HepG2 (cell line): ENCODE results near the gene SYNDIG1. TPM values are rescaled to one million over a fixed set of nuclear protein-coding genes. Genes with fewer than 3 reads are reported as not detected.

Source experiments
- ATAC-seq: fragments of 200-7000 bp; cut with Tn5 transposase; 3 replicates; pipeline ENCODE4 v1.9.1; 2020; ENCODE audit warnings: mild to moderate bottlenecking, moderate library complexity
- BruUV-seq: library from RNA; stranded (reverse); fragments of 400-500 nt; replicated peaks from 2 replicates; lab custom pipeline; 2021; lab: Mats Ljungman, UMichigan
- CTCF ChIA-PET: fragments of 300-600 bp; formaldehyde crosslinking; extraction: SDS; loops from one replicate; lab custom pipeline; 2021; ENCODE audit warnings: low total read pairs, inconsistent platforms, low intra/inter-chr PET ratio; lab: Yijun Ruan, JAX
- POLR2A ChIA-PET: fragments of 350-600 bp; sonication (Branson Sonifier 250); formaldehyde crosslinking; loops from one replicate; lab custom pipeline; 2020; ENCODE audit warnings: antibody characterized with exemption, inconsistent platforms; lab: Yijun Ruan, JAX
- DNase-seq: peaks from one replicate; pipeline ENCODE4 v3.0.0-alpha.2; 2015; ENCODE audit warnings: low spot score
- FAIRE-seq: peaks from 3 replicates; lab custom pipeline; 2011; peaks lifted over from hg19 to GRCh38; lab: Jason Lieb, UNC
- H2AFZ ChIP-seq: one replicate; pipeline ENCODE4 v1.6.1; 2011; ENCODE audit warnings: low read length, inconsistent platforms
- H3K27ac ChIP-seq: fragments of 300-600 bp; 3 replicates; pipeline ENCODE4 v1.8.0; 2011; ENCODE audit warnings: mixed run types, mild to moderate bottlenecking, mixed read lengths, low read length, inconsistent platforms; ENCODE audit not compliant: insufficient read depth; ENCODE audit errors: extremely low read length
- H3K27me3 ChIP-seq, 2 experiments: fragments of 200-600 bp in 1 of 2; 2 replicates in 1 of 2; 3 replicates in 1 of 2; pipeline versions ENCODE4 v1.6.0 to v1.8.0; 2011; ENCODE audit warnings: low read length in 2 of 2, mild to moderate bottlenecking in 2 of 2, moderate library complexity in 2 of 2, inconsistent platforms in 1 of 2; ENCODE audit not compliant: insufficient read depth in 2 of 2, control insufficient read depth in 1 of 2
- H3K36me3 ChIP-seq, 2 experiments: fragments of 200-600 bp in 1 of 2; replicated peaks in 1 of 2; 2 replicates in 1 of 2; 3 replicates in 1 of 2; pipeline versions ENCODE4 v1.5.1 to v1.8.0; 2011; ENCODE audit warnings: low read length in 2 of 2, inconsistent platforms in 1 of 2; ENCODE audit not compliant: insufficient read depth in 2 of 2, control insufficient read depth in 1 of 2
- H3K4me1 ChIP-seq: 2 replicates; pipeline ENCODE4 v1.5.1; 2012; ENCODE audit warnings: low read length, inconsistent platforms; ENCODE audit not compliant: insufficient read depth
- H3K4me2 ChIP-seq: 2 replicates; pipeline ENCODE4 v1.6.0; 2011; ENCODE audit warnings: low read depth, low read length, inconsistent platforms
- H3K4me3 ChIP-seq, 3 experiments: fragments of 200-600 bp in 1 of 3; sonication (generic), shearing (Covaris generic) in 1 of 3; replicated peaks in 1 of 3; 2 replicates each; pipeline ENCODE4 v1.5.1; 2011 to 2016; ENCODE audit warnings: low read length in 3 of 3, inconsistent platforms in 2 of 3, low read depth in 2 of 3, mild to moderate bottlenecking in 2 of 3, control low read depth in 1 of 3, mixed read lengths in 1 of 3; ENCODE audit not compliant: insufficient read depth in 1 of 3
- H3K79me2 ChIP-seq: one replicate; pipeline ENCODE4 v1.6.1; 2011; ENCODE audit warnings: low read length, inconsistent platforms; ENCODE audit not compliant: insufficient read depth
- H3K9ac ChIP-seq: 2 replicates; pipeline ENCODE4 v1.6.0; 2011; ENCODE audit warnings: mild to moderate bottlenecking, low read depth, low read length, inconsistent platforms; ENCODE audit not compliant: insufficient read depth
- H3K9me3 ChIP-seq: 2 replicates; pipeline ENCODE4 v1.5.1; 2012; ENCODE audit warnings: mild to moderate bottlenecking, low read length
- H4K20me1 ChIP-seq: 2 replicates; pipeline ENCODE4 v1.6.0; 2011; ENCODE audit warnings: inconsistent platforms, mild to moderate bottlenecking, low read length, moderate library complexity; ENCODE audit not compliant: insufficient read depth
- EZH2 ChIP-seq: conservative IDR thresholded peaks from 2 replicates; pipeline ENCODE4 v1.6.1; 2012; ENCODE audit warnings: mild to moderate bottlenecking, low read depth, low read length, moderate library complexity
- FOXK2 ChIP-seq: fragments of 450-650 bp; IDR thresholded peaks from 2 replicates; pipeline ENCODE4 v1.6.1; 2016
- GABPA ChIP-seq, 2 experiments: IDR thresholded peaks; 2 replicates each; pipeline ENCODE4 v1.6.1; 2011 to 2016; ENCODE audit warnings: low read depth in 2 of 2, low read length in 1 of 2, missing biosample characterization in 1 of 2, missing genetic modification characterization in 1 of 2
- MTF1 ChIP-seq: sonication (generic); formaldehyde crosslinking; IDR thresholded peaks from 2 replicates; pipeline ENCODE4 v1.5.0; 2020; ENCODE audit warnings: missing genetic modification reagents
- ZNF101 ChIP-seq: sonication (generic); formaldehyde crosslinking; IDR thresholded peaks from 2 replicates; pipeline ENCODE4 v1.4.0; 2020; ENCODE audit warnings: mild to moderate bottlenecking, low read depth, missing genetic modification reagents, borderline replicate concordance
- ZNF136 ChIP-seq: sonication (generic); formaldehyde crosslinking; IDR thresholded peaks from 2 replicates; pipeline ENCODE4 v1.8.1; 2022; ENCODE audit warnings: low read depth, mild to moderate bottlenecking, moderate library complexity, missing genetic modification reagents
- WGBS: methylation state at CpG from one replicate; pipeline ENCODE4 v1.1.6; 2017; ENCODE audit warnings: low lambda C conversion rate; 5-methylcytosine and 5-hydroxymethylcytosine counted together
- in situ Hi-C: cut with HindIII; loops from 2 replicates; pipeline ENCODE4 v1.10.0; 2017; ENCODE audit warnings: low pct_unique_long_range_greater_than_20kb; ENCODE audit not compliant: extremely low pct_ligation_motif_present
- intact Hi-C: fragments of 100-400 bp; cut with micrococcal nuclease; formaldehyde crosslinking; loops from one replicate; pipeline ENCODE4 v1.10.0; 2022; ENCODE audit not compliant: unreplicated experiment
- polyA plus RNA-seq, 8 experiments: library from polyadenylated mRNA; depleted of rRNA in 3 of 8; stranded (reverse) in 7 of 8; unstranded in 1 of 8; fragments of >200 nt; fragmentation: Illumina TruSeq in 4 of 8; extraction: Trizol in 4 of 8; gene quantifications; 2 replicates each; pipeline versions ENCODE4 v1.2.1 to v1.2.3, GENCODE V29; 2011 to 2016; ENCODE audit warnings: low read depth in 4 of 8, missing spikeins in 1 of 8, mixed read lengths in 1 of 8; ENCODE audit not compliant: insufficient read depth in 1 of 8
- total RNA-seq, 5 experiments: library from RNA; depleted of rRNA; stranded (reverse); fragments of >200 nt; fragmentation: Illumina TruSeq; extraction: Trizol; gene quantifications; 2 replicates each; pipeline ENCODE4 v1.2.3, GENCODE V29; 2016; ENCODE audit warnings: low read depth in 1 of 5
- TF ChIP-seq, protein P1 (sequence below): sonication (generic); formaldehyde crosslinking; IDR thresholded peaks from 2 replicates; pipeline ENCODE4 v1.5.0; 2020; ENCODE audit warnings: missing genetic modification reagents, mild to moderate bottlenecking, borderline replicate concordance

Gene SYNDIG1
- total and polyA plus RNA-seq, 2 of the 13 experiments (the other 11 are each of a cell fraction or from before 2014, with no cell fraction given), result not detected

DNA sequence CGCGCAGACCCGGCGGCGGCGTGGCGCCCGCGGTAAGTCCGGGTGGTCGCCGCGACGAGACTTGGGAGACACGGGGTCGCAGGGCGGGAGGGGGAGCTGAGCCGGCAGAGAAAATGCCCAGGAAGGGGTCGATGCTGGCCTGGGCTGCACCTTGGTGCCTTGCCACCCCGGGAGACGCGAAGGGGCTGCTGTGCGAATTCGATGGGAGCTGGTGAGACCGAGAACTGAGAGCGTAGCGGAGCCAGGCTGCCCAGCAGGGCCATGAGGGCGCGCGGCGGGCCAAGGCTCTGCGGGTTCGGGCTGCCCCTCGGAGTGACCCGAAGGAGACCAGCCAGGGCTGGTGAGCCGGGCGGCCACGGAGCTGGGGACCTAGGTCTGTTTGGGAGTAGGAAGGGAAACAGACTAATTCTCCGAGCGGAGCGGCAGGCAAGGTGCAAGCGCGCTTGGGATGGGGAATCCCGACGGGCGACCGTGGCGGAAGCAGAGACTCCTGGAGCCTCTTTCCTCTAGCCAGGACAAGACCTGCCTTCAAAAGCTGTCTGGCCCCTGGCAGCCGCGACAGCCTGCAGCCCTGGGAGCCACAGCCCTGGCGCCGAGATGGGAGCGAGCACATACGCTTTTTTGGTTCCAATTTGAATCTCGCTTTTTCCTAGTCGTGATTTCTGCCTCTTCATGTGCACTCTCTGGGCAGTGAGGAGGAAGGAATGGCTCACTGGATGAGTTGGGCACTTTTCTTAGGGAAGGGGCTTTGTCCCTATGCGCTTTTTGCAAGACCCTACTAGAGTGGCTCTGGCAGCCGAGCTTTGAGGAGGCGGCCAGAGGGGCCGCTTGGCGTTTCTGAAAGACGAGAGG lies 691 bp downstream of the SYNDIG1 start:
- intact Hi-C loops, result no loop called here
- POLR2A ChIA-PET, result no interaction called here

More for the DNA sequence above, 691 bp downstream of the SYNDIG1 start:
- H3K27ac ChIP-seq, result no peak overlapping the region
- CTCF ChIA-PET, result no interaction called here
- H3K9me3 ChIP-seq, result no peaks in the 10 kb centered on the region
- H3K27me3 ChIP-seq, result peaks cover 13 to 64% of the 10 kb centered on the region in 2 experiments; a peak in 4 of 5 replicates
- H3K79me2 ChIP-seq, result no peaks in the 10 kb centered on the region
- no peaks in the 10 kb centered on the region for H4K20me1 ChIP-seq
- H3K36me3 ChIP-seq, result no peaks in the 10 kb centered on the region
- no TSS peak for BruUV-seq
- no peak overlapping the region for H3K9ac ChIP-seq
- H3K4me1 ChIP-seq, result no peaks in the 10 kb centered on the region
- FAIRE-seq (no peak), ATAC-seq (no peak; the same call in 1 of the 3 replicates), DNase-seq (no peak)
- in situ Hi-C loops, result no loop called here
- H3K4me2 ChIP-seq, result no peak overlapping the region
- H2AFZ ChIP-seq, result no peak overlapping the region
- H3K4me3 ChIP-seq, result no peak overlapping the region
- 34% methylated on average over 61 of the region's 62 CpGs for WGBS
- TF ChIP-seq, protein P1, sequence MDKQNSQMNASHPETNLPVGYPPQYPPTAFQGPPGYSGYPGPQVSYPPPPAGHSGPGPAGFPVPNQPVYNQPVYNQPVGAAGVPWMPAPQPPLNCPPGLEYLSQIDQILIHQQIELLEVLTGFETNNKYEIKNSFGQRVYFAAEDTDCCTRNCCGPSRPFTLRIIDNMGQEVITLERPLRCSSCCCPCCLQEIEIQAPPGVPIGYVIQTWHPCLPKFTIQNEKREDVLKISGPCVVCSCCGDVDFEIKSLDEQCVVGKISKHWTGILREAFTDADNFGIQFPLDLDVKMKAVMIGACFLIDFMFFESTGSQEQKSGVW (CRISPR knock-in tag), result no peak
- TF ChIP-seq GABPA (IDR thresholded peaks at IDR 0.05; ENCODE audit: low read depth, low read length), result 0 out of 2 replicates have a peak, but pooled peaks have one; percentile 2
- no peak for TF ChIP-seq GABPA (CRISPR knock-in tag; IDR thresholded peaks at IDR 0.05; ENCODE audit: low read depth)
- TF ChIP-seq FOXK2, result no peak
- no peak for TF ChIP-seq ZNF136
- no peak for TF ChIP-seq ZNF101 (CRISPR knock-in tag)
- TF ChIP-seq MTF1, result no peak
- 0 out of 2 replicates have a peak, but pooled peaks have one; percentile 70 for TF ChIP-seq EZH2
- TF ChIP-seq, all 625 proteins: peak for 2
